Measurements from ENCODE around the gene SRRM2. TPM values are rescaled to one million over a fixed set of nuclear protein-coding genes. Genes with fewer than 3 reads are reported as not detected.
A peak's percentile ranks its signal among the peaks of the same experiment; 100 is the strongest.

The SRRM2 gene
- total RNA-seq, 1 experiment from 2014 or later, result 84.7 TPM

DNA sequence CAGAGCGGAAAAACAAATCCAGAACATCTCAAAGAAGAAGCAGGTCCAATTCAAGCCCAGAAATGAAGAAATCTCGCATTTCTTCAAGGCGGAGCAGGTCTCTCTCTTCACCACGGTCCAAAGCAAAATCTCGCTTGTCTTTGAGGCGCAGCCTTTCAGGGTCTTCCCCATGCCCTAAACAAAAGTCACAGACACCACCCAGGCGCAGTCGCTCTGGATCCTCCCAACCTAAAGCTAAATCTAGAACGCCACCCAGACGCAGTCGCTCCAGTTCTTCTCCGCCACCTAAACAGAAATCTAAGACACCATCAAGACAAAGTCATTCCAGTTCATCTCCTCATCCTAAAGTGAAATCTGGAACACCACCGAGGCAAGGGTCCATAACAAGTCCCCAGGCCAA, 10.3 kb downstream of the SRRM2 start:
- DNase-seq (ENCODE audit: low read depth), result no peak

GRCh38 chr16:2763173-2763572, 10.7 kb downstream of the SRRM2 start:
- DNase-seq (ENCODE audit: low read depth), result no peak

- DNase-seq (ENCODE audit: low read depth), result no peak
Measured at GRCh38 chr16:2764718-2765117, 12.3 kb downstream of the SRRM2 start.

GRCh38 chr16:2765462-2766404, 13.3 kb downstream of the SRRM2 start:
- DNase-seq (ENCODE audit: low read depth), result no peak

DNA sequence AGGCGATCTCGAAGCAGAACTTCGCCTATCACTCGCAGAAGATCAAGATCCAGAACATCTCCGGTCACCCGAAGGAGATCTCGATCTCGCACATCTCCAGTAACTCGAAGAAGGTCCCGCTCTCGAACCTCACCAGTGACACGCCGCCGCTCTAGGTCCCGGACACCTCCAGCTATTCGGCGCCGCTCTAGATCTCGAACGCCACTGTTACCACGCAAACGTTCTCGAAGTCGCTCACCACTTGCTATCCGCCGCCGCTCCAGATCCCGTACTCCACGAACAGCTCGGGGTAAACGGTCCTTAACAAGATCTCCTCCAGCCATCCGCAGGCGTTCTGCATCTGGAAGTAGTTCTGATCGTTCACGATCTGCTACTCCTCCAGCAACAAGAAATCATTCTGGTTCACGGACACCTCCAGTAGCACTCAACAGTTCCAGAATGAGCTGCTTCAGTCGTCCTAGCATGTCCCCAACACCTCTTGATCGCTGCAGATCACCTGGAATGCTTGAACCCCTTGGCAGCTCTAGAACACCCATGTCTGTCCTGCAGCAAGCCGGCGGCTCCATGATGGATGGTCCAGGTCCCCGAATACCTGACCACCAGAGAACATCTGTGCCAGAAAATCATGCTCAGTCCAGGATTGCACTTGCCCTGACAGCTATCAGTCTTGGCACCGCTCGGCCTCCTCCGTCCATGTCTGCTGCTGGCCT, 14.1 kb downstream of the SRRM2 start:
- DNase-seq (ENCODE audit: low read depth), result no peak

- DNase-seq (ENCODE audit: low read depth), result peak; percentile 33
Measured at GRCh38 chr16:2767140-2767731, 14.8 kb downstream of the SRRM2 start.

GRCh38 chr16:2767891-2768290, 15.5 kb downstream of the SRRM2 start:
- DNase-seq (ENCODE audit: low read depth), result peak; percentile 25

- peak; percentile 62 for DNase-seq (ENCODE audit: low read depth)
Measured at GRCh38 chr16:2768403-2769089, 16.1 kb downstream of the SRRM2 start.

DNA sequence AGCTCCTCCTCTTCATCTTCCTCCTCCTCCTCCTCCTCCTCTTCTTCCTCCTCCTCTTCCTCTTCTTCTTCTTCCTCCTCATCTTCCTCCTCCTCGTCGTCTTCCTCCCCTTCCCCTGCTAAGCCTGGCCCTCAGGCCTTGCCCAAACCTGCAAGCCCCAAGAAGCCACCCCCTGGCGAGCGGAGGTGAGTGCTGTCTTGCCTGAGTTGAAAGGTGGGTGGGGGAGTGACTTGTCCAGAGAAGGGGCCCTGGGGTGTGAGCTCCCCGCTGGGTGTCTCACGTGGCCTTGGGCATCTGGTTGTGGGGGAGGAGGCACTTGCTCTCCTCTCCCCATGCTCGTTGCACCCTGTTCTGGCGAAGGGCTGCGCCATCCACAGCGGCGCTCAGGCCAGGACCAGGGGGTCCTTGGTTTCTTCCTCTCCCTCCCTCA, 16.7 kb downstream of the SRRM2 start:
- no peak for DNase-seq (ENCODE audit: low read depth)

DNA sequence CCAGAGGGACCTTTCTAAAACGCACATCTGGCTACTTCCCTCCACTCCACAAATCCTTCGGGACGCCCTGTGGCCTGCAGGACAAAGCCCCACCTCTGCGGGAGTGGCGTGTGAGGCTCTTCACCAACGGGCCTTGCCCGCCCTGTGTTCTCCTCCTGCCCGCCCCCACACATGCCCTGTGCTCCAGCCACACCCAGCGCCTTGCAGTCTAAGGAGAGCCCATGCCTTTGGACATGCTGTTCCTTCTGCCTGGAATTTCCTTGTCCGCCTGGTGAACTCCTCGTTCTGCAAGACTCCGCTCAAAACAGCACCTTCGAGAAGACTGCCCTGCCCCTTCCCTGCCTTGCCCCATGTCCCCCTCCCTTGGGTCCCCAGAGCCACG, 17.2 kb downstream of the SRRM2 start:
- DNase-seq (ENCODE audit: low read depth), result peak; percentile 92

GRCh38 chr16:2770057-2770951, 17.9 kb downstream of the SRRM2 start:
- peak; percentile 24 for DNase-seq (ENCODE audit: low read depth)

DNA sequence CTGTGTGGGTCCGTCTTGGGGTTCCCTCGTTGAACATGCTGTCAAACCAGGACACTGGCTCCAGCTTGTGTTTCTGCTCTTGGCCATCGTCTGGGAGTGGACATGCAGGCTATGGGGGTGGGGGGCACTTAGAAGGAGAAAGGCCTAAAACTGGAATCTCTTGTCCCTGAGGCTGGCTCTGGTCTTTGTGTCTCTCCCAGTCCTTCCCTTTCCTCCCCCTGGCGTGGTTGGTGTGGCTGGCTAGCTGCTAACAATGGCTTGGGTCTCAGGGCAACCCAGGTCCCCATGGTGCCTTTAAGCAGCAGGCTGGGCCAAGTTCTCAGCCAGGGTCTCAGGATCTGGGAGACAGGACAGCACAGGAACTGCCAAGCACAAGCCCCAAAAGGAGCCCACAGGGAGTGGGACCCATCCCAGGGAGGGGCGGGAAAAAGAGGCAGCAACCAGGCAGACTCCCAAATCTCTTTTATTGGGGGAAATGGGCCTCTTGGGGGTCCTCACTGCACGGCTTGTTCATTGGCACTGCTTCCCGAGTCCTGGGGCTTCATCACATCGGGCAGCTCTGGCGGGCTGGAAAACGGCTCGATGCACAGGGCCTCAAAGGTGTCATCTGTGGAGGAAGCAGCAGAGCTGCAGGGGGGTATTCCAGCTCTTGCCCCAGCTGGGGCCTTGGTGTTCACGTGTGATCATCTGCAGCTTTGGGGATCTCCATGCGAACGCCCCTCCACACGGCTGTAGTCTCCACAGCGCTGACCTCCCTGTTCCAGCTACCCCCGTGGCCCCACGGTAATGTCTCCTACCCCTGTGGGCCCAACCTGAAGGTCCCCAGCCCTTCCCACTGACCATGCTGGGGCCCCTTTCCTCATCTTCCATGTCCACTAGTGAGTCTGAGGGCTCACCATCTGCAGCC, 19.3 kb downstream of the SRRM2 start:
- no peak for DNase-seq (ENCODE audit: low read depth)

DNA sequence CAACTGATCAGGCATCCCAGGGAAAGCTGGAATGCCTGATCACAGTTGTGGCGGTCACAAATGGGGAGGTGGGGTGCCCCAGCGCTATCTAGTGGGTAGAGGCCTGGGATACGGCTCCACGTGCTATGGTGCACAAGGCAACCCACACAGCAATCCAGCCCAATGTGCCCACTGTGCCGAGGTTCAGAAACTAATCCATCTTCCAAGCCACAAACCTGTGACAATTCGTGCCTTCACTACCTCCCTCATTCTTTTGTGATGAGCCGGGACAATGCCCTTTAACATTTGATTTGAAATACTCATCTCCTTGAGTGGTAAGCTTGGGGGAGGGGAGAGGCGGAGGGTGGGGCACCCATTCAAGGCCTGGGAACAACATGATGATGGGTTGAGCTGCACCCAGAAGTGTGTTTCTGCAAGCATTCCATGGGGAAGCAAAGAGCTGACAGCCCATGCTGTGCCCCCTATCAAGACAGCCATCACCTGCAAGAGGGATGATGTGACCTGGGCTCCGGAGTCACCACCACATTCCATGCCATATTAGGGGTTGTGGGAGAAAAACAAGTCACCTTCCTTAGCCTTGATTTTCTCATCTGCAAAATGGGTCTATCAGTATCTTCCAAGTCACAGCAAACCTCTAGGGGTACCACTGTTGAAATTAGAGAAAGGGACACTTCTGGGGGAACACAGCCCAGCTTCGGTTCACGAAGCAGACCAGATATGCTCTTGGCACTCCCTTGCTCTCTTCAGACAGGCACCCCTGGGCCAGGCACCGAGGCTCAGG, 20.9 kb downstream of the SRRM2 start:
- DNase-seq (ENCODE audit: low read depth), result peak; percentile 79

- DNase-seq (ENCODE audit: low read depth), result peak; percentile 80
Measured at GRCh38 chr16:2774161-2774891, 21.9 kb downstream of the SRRM2 start.

DNA sequence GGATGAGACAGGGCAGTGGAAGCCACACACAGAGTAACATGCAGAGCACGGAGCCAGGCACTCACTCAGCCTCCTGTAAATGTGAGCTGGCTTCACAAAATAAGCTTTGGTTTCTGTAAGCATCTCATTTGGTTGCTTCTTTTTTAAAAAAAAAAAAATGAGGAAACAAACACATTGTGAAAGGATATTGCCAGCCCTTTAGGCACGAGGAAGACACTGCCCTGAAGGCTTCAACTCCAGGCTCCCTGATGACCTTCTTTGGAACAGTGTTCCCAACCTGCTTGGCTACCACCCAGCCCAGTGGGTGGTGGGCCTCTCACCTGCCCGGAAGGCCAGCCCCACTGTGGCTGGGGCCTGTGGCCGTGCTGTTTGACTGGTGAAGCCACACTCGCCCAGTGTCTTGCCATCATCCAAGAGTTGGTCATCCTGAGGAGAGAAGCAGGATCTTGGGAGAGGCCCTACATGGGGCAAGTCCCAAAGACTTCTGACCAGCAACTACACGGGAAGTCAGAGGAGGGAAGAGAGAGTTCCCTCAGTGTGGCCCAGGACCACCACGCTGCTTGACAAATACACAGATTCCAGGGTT, 22.8 kb downstream of the SRRM2 start:
- DNase-seq (ENCODE audit: low read depth), result no peak

GRCh38 chr16:2775765-2776499, 23.5 kb downstream of the SRRM2 start:
- DNase-seq (ENCODE audit: low read depth), result no peak
